LHCN-M2 (cell line): ENCODE measurements around the gene CD58. TPM values are rescaled to one million over a fixed set of nuclear protein-coding genes. Genes with fewer than 3 reads are reported as not detected.

Source experiments
- DNase-seq: peaks from one replicate; pipeline ENCODE4 v3.0.0-alpha.2; 2012; ENCODE audit warnings: low read depth
- total RNA-seq: library from RNA; depleted of rRNA; stranded (reverse); fragments of >200 nt; gene quantifications from 2 replicates; pipeline ENCODE4 v1.2.3, GENCODE V29; 2014

The CD58 gene
- total RNA-seq, 1 experiment from 2014 or later = 13.8 TPM

DNA sequence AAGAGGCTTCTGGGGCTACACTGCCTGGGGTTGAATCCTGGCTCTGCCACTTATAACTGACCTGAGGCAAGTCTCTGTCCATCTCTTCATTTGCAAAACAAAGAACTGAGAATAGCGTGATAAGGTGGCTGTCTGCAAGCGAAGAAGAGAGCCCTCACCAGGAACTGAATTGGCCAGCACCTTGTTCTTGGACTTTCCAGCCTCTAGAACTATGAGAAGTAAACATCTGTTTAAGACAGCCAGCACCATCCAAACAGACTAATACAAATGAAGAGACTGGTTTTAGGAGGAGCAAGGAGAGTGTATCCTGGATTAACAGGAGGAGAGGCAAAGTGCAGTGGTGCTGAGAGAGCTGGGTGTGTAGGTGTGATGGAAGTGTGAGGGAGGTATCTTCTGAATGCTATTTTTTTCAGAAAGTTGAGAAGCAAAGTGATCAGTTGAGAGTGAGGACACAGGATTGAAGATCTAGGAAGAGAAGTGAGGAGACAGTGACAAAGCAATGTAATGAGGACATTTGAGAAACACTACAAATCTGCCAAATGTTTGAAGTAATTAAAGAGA, 59.3 kb downstream of the CD58 start:
- DNase-seq = no peak

DNA sequence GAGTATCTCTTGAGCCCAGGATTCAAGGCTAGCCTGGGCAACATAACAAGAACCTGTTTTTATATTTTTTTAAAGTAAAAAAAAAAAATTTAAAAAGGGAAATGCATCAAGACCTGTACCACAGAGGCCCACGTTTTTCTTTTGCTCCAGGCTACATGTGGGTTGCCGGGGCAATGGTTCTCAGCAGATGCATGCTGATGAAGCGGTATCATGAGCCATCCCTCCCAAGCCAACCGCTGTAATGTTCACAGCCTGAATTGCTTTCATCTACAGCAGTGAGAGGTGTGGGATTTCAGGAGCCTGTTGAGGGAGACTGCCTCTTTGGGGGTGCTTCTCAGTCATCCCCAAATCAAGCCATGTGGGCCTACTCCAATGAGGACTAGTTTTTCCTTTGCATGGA, 60.5 kb downstream of the CD58 start:
- DNase-seq = peak; percentile 25

DNA sequence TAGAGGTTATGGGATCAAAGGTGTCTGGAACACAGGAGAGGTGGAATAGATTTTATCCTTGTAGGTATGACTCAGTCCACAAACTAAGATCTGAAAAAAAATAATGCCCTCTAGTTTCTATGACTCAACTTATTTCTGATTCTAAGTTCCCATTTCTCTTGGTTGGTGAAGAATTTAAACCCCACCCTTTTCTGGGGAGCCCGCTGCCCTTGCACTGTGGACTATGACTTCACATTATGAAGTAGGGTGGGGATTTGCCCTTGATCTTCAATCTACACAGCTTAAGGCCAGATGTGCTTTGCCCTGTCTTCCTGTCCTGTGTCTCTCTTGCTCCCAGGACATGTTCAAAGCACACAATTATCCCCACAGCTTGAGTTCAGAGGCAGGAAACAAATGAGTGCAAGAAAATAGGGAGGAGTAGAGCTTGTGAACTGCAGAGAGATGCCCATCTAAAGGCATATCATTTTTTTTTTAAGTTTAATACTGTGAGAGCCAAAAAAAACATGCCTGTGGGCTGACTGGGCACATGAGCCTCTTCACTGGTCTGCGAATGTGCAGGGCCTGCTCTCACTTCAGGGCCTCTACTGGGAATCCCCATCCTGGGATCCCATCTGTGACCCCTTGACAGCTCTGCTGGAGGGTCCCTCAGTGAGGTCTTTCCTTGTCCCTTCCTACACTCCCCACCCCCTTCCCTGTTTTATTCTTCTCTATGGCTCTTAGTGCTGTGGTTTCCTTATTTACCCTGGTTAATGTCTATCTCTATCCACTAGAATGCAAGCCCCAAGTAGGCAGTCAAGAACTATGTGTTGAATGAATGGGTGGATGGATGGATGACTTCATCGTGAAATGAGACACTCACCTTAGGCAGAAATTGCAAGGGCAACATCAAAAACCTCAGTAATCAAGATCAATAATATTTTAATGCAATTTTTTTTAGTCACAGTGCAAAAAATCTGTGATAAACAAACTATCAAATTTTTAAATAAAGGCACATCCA, 61.5 kb downstream of the CD58 start:
- peak; percentile 91 for DNase-seq

DNA sequence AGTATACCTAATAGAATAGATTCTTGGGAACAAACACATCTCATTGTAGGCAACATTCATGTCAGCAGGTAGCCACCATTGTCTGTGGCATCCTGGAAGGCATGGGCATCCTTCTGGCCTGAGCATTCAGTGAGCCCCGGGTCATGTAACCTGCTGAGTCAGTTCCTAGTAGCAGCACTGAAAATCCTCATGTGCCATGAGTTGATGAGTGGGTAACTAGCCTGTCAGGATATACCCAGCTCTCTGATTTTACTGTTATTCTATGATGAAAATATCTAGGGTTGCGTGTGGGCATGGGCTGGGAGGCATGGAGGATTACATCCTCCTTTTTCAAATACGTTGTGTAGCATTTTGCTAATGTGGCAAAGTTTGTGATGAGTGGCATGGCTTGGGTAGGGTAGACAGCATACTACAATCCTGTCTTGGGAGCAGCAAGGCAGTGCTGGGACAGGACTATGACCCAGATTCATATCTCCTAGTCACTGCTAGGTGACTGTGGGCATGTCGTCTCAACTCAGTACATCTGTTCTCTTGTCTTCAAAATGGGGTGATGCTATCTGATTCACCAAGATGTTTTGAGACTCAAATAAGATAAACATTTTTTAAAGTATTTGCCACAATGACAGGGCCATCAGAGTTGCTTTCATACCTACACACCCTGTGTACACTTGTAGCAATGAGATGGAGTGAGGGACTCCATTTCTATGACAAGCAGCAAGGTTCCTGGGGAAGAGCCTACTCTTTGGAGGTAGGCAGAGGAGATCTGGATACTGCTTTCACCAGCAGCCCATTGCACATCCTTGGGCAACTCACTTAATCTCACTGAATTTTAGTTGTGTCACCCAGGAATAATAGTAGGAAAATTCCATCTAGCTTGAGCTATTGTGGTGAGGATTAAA, 62.5 kb downstream of the CD58 start:
- no peak for DNase-seq

DNA sequence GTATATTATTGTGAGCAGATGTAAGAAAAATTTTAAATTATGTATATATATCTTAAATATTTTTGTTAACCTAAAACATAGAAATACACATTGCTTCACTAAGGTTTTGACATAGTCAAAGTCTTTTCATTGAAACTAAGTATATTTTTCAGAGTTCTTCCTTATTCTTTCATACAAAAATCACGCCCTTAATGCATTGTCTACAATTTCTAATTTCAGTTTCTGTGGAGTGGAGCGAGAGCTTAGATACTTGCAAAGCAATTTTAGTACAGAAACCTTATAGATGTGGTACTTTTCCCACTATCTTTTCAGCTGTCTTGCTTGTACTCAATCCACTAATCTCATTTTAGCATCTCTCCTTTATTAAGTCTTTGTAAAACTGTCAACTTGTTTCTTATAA, 63.2 kb downstream of the CD58 start:
- no peak for DNase-seq

DNA sequence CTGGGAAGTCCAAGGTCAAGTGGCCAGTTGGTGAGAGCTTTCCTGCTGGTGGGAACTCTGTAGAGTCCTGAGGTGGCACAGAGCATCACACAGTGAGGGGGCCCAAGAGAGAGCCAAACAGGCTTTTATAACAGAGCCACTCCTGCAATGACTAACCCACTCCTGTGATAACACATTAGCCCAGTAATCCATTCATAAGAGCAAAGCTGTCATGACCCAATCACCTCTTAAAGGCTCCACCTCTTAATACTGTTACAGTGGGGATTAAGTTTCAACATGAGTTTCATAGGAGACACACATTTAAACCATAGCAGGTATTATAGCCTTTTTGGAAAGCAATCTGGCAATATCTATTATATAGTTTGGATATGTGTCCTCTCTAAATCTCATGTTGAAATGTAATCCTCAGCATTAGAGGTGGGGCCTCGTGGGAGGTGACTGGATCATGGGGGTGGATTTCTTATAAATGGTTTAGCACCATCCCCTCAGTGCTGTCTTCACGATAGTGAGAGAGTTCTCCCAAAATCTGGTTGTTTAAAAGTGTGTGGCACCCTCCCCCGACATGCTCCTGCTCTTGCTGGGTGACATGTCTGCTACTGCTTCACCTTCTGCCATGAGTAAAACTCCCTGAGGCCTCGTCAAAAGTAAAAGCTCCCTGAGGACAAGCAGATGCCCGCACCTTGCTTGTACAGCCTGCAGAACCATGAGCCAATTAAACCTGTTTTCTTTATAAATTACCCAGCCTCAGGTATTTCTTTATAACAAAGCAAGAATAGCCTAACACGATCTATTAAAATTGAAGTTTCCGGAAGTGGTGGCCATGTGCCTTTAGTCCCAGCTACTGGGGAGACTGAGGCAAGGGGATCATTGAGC, 64.5 kb downstream of the CD58 start:
- DNase-seq = peak; percentile 54

DNA sequence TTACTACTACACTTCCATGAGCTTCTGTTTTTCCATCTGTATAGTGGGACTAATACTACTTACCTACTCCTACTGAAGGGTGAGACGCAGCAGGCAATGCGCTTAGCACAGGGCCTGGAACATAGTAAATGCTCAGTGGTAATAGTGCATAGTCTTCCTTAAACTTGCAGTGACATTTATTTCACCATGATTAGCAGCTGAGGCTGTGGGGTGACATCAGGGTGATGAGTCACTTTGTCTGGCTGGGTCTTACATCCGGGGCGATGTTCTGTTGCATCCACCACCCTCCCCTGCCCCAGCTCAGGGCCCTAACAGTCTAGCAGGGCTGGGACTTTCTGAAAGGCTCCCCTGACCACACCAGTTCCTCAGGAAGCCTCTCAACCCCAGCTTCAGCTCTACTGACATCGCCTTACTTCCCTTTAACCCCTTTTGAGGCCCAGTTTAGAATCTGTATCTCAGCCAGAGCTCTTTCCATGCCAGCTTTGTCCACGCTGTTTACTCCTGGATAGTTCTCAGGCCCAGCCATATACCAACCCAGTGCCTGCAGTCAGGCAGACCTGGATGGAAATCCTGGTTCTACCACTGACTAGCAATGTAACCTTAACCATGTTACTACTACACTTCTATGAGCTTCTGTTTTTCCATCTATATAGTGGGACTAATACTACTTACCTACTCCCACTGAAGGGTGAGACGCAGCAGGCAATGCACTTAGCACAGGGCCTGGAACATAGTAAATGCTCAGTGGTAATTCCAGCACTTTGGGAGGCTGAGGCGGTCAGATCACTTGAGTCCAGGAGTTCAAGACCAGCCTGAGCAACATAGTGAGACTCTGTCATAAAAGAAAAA, 66.3 kb downstream of the CD58 start:
- peak; percentile 82 for DNase-seq

DNA sequence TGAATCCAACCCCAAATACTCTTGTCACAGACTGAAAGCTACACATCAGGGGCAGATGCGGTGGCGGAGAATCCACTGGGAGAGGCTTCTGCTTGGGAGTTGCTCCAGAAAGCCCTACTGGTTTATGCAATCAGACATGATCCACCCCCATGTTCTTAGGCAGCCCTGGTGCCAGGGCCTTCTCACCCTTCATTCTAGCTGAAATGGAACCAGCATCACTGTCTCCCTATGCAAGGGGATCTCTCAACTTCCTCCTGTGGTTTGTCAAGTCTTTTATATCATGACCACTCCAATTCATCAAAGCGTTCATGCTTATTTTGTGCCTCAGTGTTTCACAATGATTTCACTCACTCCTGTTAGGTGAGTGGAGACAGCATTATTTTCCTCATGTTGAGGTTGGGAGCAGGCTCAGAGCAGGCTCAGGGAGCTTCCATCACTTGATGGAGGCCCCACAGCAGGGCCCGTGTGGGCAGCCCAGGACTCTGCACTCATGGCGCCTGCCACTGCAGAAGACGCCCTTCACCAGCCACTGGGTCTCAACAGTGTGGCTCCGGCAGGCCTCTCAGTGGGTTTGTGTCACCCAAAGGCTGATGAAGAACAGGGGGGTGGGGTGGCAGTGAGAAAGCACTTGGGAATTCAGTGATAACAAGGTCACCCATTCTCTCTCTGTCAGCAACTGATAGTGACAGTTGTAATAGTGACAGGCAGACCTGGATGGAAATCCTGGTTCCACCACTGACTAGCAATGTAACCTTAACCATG, 67.1 kb downstream of the CD58 start:
- no peak for DNase-seq

DNA sequence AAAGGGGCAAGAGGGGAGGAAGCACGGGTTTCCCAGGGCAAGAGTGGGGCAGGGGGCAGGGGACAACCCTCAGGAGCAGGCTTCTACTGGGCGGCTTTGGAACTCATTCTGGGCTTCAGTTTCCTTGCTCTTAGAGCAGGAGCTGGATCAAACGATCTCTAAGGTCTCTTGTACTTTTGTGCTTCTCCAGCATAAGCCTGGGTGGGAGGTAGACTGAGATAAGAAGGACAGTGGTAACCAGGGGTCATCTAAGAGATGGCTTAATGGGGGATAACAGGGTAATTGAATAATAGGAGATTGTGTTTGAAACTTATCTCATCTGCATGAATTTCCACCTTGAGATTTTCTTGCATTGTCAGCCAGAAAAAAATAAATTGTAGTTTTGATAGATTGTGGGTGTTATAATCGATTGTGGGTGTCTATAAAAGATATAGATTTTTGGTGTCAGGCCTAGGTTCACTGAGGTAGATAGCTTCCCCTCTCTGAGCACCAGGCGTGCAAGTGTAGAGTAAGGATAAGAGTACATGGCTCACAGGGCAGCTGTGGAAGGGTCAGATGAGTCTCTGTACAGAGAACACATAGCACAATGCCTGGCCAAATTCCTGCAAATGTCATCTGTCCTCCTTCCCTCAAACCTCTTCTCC, 68.0 kb downstream of the CD58 start:
- DNase-seq = no peak

DNA sequence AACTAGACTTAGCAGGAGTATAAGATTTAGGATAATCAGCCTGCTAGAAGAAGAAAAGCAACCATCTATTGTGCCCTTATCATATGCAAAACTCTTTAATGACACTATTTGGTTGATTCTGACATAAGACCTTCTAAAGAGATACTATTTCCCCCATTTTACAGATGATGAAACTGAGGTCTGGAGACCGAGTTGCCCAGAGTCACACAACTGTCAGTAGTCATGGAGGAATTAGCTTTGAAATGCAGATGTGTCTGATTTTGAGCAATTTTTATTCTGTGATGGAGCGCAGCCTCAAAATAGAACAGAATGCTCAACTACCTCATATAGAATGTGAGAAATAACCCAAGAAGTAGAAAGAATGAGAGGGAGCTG, 69.0 kb downstream of the CD58 start:
- no peak for DNase-seq

DNA sequence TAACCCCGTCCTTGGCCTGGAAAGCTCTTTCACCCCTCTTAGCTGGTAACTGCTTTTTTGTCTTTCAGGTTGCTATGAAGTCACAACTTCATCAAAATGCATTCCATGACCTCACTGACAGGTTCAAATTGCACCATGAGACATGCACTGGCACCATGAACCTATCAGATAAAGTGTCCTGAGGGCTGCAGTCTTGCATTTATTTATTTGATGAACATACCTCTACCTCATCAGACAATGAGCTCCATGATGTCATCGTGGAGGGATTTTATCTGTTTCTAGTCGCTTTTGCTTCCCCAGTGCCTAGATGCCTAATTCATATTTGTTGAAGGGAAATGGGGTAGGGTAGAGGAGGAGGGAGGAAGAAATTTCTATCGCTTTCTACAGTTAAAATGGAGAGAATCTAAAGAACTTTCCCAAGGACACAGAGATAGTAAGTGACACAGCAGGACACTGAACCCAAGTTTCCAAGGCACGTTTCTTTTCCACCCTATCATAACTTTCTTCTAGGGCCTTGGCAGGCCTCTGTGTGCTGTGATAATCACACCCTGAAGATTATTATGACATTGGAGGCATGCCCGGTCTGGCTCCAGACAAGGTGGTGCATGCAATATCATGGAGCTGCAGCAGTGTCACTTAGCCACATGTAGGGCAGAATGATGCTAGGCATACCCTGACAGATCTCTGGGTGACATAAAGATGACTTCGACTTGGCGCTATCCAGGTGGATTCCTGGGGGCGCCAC, 69.5 kb downstream of the CD58 start:
- no peak for DNase-seq

DNA sequence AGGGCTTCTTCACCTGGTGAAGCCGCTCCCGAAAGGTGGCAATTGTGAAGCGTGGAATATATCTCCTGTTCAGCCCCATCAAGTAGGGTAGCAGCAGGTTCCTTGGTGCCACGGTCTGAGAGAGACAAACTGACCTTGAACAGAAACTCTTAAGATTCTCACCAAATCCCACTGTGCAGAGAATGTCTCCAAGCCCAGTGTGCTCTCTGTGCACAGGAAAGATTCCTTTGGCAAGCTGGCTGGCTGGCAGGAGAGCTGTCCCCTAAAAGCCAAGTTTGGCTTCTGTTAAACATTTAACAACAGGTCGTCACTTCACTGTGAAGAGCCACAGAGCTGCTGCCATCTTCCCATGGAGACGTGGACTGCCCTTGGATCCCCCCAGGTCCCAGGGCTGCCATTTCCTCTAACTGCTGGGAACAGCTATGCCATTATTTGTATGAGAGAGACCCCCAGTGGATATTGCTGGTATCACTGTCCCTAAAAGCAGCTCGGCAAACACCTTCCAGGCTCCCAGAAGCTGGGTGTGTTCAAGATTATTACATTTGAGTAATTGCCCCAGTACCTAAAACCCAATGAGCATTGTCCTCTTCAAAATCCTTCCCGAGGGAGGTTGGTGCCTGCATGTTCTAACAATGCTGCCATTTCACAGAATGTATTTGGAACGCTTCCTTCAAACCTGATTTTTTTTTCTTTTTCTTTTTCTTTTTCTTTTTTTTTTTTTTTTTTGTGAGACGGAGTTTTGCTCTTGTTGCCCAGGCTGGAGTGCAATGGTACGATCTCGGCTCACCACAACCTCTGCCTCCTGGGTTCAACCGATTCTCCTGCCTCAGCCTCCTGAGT, 71.8 kb downstream of the CD58 start:
- DNase-seq = peak; percentile 64

DNA sequence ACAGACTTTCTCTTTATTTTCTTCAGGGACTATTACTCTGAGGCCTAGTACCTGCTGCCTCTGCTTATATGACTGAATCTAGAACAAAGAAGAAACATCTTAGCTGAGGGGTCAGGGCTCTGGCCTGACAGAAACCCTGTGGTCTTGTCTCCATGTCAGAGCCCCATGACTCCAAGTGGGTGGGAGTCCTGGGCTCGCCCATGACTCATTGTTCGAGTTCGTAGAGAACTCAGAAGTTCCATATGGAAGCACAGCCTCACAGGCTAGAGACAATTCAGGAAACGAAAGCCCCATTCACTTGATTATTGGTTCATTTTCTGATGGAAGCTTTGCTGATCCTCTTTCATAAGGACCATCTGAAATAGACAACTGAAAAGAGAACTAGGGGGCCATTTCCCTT, 73.2 kb downstream of the CD58 start:
- DNase-seq = no peak

DNA sequence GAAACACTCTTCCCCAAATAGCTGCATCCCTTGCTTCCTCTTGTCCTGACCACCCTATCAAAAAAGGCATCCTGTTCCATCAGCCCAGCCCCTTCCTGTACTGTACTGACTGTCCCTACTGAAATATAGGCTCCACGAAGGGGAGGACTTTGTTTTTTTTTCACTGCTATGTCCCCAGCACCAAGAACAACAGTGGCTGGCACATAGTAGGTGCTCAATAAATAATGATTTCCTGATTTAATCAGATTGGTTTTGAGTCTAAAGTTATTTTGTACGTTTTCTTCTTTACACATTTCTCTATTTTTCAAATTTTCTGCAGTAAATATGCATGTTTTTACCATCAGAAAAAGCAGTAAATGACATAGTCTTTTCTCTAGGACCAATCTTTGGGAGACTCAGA, 73.9 kb downstream of the CD58 start:
- no peak for DNase-seq

DNA sequence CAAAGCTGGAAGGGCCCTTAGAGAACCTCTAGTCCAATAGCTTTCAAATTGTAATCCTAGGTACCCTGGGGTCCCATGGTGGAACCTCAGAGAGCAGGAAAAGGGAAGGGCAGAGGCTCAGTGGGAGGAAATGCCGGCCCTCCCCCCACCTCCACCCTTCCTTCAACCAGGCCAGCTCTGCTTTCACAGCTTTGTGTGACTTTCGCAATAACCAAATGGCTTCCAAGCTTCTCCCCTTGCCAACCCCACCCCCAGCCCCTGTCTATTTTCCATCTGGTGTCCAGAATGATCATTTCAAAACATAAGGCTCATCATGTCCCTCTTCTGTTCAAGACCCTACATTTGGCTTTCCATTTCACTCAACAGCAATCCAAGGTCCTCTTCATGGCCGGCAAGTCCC, 74.4 kb downstream of the CD58 start:
- no peak for DNase-seq

DNA sequence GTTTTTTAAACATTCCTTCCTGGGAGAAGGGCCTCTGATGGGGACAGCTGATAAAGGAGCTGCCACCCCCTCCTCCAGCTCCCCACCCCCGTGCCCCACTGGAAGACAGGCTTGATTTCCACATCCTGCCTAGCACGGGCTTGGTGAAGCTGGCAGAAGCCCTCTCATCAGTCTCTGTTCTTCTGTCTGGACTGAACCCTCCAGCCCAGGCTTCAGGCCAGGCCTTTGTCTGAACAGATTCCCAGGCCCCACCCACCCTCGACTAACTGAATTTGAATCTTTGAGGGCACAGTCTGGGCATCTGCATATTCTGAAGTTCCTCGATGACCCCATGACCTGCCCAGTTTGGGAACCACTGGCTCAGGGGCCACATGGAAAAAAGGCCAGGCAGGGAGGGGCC, 75.3 kb downstream of the CD58 start:
- DNase-seq = no peak

DNA sequence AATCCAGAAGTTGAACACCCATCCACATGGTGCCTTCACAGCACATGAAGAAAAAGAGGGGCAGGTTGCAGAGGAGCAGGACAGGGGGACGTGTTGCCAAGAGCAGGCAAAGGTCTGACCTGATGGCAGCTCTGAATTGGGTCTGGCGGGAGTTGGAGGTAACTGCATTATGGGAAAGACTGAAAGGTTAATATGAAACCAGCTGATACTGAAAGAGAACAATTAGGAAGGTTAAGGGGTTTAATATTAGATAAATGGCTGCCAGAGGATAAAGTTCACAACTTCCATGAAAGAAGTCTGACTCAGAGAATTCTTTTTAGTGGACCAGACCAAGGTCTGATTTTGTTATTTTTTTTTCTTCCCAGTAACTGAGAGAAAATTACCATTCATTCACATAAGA, 76.1 kb downstream of the CD58 start:
- no peak for DNase-seq
